Suppressor macrophage treated with lipopolysaccharide for 1 hour (primary cell): ENCODE data around the gene ADAMTS2.

Source experiments
- DNase-seq, 3 donors: peaks; one replicate each; pipeline ENCODE4 v3.0.0-alpha.2; 2020 to 2022

Gene ADAMTS2

DNA sequence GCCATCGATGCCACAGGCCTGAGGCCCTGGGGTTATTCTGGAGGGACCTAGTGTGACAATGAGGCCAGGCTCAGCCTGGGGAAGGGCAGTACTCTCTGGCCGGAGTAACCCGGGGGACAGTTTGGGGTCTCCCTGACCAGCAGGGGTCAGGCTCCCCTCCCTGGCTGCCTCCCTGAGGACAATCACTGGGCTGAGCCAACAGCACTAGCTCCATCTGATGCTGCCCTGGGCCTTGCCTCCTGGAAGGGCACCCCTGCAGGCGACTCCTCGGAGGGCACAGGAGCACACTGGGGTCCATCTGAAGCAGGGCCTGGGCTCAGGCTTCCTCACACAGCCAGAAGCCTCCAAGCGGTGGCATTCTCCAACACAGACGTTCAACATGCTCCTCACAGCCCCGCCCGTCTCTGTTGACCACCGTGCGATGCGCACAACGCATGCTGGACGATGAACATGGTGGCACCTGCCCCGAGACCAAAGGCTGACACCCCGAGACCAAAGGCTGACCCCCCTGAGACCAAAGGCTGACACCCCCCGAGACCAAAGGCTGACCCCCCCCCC lies 68.3 kb downstream of the ADAMTS2 start:
- DNase-seq, result no peak

- DNase-seq, result no peak
These were observed 69.1 kb downstream of the ADAMTS2 start for GRCh38 chr5:179275941-179276837.

GRCh38 chr5:179275381-179275878 lies 69.8 kb downstream of the ADAMTS2 start:
- no peak for DNase-seq

GRCh38 chr5:179274321-179275315 lies 70.6 kb downstream of the ADAMTS2 start:
- DNase-seq, result no peak

GRCh38 chr5:179273441-179274145 lies 71.7 kb downstream of the ADAMTS2 start:
- DNase-seq, result no peak

DNA sequence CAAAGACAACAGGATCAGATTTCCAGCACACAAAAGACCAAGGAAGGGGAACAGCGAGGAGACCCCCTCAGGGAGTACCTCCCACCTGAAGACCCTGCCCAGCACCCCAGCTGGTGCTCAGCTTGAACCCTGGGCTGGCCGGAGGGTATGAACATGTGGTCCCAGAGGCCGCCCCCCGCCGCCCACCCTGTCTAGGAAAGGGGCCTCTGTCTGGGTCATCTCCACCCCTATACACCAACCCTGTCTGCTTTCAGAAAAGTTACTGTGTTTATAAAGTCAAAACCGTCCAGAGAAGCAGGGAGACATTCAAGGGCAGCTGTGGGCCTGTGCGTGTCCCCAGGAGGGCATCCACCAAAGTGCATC lies 72.2 kb downstream of the ADAMTS2 start:
- DNase-seq, result no peak

DNA sequence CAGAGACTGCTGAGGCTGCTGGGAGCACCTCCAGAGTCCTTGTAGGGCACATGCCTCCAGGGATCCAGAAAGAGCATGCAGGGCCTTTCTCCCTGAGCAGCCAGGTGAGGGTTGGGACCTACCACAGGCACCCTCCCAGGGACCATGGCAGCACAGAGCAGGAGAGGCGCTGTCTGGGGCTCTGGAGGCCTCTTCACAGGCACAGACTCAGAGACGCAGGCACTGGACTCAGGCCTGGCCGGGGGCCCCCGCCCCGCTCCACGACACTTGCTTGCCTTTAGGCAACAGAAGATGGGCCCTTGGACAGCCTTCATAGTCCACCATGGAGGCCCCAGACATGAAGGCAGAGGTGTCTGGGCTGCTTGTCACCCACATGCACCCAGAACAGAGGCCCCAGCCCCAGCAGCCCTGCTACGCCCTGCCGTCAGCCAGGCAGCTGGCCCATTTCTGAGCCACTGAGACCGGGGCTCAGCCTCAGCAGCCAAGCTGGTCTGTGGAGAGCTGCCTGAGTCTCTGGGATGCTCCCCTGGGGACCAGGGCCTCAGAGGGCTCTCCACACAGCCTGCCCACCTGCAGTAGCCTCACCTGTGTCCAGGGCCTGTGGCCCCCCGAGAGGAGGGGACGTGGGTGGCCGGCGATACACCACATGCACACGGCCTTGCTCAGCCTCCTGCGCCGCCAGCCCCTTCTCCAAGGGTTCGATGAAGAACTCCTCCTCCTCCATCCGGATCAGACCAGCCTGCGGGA lies 72.8 kb downstream of the ADAMTS2 start:
- no peak for DNase-seq

DNA sequence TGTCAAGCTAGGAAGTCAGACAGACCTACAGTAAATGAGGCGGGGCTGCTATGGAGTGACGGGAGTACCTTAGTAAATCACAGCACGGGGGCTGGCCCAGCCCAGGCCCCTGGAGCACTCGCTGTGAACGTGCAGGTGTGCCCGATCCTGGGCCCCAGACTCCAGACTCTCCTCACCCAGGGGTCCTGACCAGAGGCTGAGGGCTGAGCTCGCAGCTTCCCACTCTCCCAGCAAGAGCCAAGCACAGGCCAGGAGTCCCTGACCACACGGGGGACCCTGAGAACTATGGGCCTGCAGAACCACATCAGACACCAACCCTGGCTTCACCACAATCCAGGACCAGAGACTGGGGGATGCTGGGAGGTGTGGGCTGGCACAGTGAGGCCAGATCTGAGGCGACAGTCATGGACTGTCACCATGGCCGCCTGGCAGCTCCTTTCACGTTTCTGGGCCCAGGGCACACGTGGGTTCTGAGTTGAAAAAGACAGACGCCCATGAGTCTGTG lies 73.4 kb downstream of the ADAMTS2 start:
- DNase-seq, result no peak

DNA sequence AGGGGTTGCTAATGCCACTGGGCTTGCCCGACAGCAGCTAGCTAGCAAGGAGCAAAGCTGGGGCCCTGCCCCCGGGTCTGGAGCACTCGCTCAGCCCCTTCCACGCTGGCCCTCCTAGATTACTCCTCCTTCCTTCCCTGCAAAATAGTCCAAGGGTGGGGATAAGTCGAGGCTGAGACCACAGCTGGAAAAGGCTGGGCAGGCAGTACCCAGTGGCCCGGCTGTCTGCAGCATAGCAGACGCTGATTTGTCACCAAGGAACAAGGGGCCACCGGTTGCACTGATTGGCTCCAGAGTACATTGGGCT lies 73.9 kb downstream of the ADAMTS2 start:
- no peak for DNase-seq

GRCh38 chr5:179270581-179271427 lies 74.5 kb downstream of the ADAMTS2 start:
- no peak for DNase-seq

DNA sequence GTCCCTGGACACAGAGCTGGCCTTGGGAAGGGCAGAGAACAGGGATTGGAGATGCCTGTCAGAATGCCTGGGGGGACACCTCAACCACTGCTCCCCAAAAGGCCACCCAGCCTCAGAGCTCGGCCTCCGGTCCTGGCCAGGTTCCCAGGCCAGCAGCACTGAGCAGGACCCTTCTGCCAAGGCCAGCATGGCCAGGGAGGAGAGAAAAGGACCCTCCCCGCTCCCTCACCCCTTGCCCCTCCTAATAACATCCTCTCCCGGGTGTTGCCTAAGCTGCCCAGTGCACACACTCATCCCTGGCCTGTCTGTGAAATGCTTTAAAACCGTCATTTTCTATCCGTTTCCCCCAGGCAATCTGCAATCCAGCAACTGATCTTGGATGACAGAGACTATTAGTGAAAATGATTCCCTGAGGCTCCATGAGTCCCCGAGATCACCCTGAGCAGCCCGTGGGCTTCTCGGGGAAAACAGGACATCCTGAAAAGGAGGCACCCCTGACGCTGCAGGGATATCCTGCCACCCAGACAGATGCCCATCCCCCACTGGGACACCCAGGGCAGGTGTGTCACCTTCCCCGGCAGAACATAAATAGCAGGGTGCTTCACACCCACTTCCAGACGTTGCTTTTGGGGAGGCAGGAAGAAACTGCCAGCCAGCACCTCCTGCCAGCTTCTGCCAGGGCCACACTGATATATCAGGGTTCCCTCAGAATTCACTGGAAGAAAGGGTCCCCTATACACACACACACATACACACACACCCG lies 75.3 kb downstream of the ADAMTS2 start:
- no peak for DNase-seq

DNA sequence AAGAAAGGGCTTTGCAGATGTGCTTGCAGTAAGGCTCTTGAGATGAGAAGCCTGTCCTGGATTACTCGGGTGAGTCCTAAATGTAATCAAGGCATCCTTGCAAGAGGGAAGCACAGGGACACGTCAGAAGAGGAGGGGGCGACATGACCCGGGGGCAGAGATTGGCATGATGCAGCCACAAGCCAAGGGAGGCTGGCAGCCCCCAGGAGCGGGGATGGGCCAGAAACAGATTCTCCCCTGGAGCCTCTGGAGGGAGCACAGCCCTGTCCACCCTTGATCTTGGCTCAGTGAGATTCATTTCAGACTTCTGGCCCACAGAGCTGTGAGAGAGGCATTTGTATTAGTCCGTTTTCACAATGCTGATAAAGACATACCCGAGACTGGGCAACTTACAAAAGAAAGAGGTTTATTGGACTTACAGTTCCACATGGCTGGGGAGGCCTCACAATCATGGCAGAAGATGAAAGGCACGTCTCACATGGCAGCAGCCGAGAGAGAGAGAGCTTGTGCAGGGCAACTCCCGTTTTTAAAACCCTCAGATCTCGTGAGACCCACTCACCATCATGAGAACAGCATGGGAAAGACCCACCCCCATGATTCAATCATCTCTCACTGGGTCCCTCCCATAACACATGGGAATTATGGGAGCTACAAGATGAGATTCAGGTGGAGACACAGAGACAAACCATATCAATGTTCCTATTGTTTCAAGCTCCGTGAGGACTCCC lies 76.1 kb downstream of the ADAMTS2 start:
- DNase-seq, result no peak

GRCh38 chr5:179268399-179268952 lies 76.8 kb downstream of the ADAMTS2 start:
- no peak for DNase-seq

DNA sequence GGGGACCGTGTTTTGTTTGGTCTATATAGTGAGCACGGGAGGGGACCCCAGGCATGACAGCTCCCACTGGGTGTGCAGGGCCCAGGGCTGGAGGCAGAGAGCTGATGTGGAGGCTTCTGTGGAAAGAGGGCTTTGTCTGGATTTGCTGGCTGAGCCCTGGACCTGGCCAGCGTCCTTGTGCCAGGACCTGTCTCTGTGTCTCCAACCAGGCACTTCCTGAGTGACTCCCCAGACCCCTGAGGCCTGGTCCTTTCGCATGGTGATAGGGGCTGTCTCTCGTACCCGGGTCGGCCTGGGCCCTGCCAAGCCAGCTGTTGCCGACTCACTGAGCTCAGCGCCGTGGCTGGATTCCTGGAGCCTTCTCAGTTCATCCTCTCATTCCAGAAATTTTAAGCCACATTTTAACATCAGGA lies 77.6 kb downstream of the ADAMTS2 start:
- DNase-seq, result no peak

DNA sequence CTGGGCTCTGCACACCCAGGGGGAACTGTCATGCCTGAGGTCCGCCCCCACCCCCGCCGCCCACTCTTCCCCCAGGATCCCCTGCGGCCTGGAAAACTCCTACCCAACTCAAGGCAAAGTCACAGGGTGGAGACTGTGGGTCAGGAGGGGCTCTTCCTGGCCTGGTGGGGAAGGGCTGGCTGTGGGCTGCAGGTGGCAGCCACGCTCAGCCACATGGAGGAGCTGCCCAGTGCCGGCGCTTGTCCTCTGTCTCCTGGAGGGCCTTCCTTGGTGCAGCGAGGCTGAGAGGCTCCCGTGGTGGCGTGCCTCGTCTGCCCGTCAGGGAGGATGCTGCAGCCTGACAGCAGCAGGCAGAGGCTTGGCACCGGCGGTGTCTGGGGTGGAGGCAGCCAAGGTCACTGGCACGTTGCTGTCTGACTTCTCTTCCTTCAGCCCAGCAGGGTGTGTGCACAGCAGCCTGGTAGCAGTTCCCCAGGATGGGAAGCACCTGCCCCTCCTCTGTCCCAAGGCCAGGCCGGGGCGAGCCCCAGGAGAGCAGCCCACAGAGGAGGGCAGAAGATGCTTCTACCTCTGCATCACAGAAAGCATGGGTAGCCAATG lies 78.1 kb downstream of the ADAMTS2 start:
- no peak for DNase-seq

DNA sequence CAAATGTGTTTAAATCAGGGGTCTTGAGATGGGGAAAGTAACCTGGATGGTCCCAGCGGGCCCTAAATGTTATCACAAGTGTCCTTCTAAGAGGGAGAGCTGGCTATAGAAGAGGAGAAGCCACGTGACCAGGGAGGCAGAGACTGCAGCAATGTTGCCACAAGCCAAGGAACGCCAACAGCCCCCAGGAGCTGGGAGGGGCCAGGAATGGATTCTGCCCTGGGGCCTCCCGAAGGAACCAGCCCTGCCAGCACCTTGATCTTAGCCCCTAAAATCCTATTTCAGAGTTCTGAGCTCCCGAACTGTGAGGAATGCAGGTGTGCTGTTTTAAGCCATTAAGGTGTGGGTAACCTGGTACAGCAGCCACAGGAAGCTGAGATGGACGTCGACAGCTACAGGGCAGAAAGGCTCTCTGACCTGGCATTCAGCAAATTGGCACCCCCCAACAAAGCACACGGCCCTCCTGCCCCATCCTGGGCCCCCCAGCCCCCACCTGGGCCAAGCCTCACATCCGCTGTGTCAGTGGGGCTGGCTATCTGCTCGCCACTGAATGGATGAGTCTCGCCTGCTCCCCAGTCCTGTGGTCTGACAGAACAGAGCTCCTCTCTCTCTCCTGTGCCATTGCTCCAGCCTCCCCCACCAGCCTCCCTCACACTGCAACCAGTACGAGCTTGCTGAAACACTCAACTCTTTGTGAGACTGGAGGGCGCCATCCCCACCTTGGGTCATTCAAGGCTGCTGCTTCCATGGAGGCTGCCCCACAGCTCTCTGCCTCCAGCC lies 78.8 kb downstream of the ADAMTS2 start:
- DNase-seq, result no peak

DNA sequence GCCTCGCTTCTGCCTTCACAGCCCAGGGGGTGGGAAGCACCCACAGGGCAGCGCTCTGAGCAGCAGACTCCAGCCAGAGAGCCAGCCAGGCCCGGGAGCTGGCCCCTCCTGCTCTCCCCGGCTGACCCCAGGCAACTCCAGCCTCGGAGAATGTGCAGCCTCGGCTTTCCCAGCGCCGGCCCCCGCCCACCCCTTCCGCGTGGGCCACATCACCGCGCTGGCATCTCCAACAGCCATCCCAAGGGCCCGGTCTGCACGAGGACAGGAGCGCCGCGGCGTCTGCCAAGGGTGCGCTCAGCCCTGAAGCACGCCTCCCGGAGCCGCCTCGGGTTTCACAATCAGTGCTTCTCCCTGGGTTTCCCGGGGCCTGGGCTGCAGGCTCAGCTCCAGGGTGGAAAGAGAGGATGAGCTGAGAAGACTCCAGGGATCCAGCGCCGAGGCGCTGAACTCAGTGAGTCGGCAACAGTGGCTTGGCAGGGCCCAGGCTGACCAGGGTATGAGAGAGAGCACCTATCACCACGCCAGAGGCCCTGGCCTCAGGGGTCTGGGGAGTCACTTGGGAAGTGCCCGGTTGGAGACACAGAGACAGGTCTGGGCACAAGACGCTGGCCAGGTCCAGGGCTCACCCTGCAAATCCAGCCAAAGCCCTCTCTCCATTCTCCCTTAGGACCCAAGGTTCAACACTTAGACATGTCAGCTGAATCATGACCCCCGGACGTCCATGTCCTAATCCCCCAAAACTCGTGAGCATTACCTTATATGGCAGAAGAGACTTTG lies 79.6 kb downstream of the ADAMTS2 start:
- peak in 2 of 3 donors; percentile 22 to 42 for DNase-seq
